ENCODE results near the gene ROMO1.
"Not testable (repeated sequence)": the region's sequence is repeated elsewhere in the genome, so short reads cannot be mapped to it uniquely, and the experiment has no call there.

Gene ROMO1

GRCh38 chr20:35704514-35705261 is 5.5 kb downstream of the ROMO1 start:
- Histone ChIP-seq H4K8ac (ENCODE audit: low read depth, low read length) (no peak overlapping the region), H3K9me3 (ENCODE audit: insufficient read depth, low read depth, low read length) (no peaks in the 10 kb centered on the region), H3K9ac (ENCODE audit: low read length) (no peak overlapping the region), H2BK5ac (ENCODE audit: low read depth, low read length, poor library complexity) (no peak overlapping the region), H3K79me1 (ENCODE audit: low read length) (no peaks in the 10 kb centered on the region), H3K14ac (ENCODE audit: low read length) (no peak overlapping the region), H2BK12ac (ENCODE audit: low read length) (no peak overlapping the region), H3K18ac (ENCODE audit: low read length) (no peak overlapping the region), H3K27me3 (ENCODE audit: insufficient read depth, low read length) (no peaks in the 10 kb centered on the region), H2AFZ (ENCODE audit: insufficient read depth, low read length, poor library complexity) (no peak overlapping the region), H3K4me1 (ENCODE audit: control insufficient read depth in 1 of 2, insufficient read depth in 2 of 2, low read length in 2 of 2) (no peaks in the 10 kb centered on the region), H3K4me3 (ENCODE audit: low read depth, low read length) (no peak overlapping the region), H3K36me3 (ENCODE audit: control insufficient read depth in 1 of 2, insufficient read depth in 2 of 2, low read length in 2 of 2) (peaks cover 15 to 27% of the 10 kb centered on the region in 2 experiments), H3K27ac (ENCODE audit: low read depth, low read length) (no peak overlapping the region), H3K4me2 (ENCODE audit: low read length) (no peak overlapping the region), H2AK5ac (ENCODE audit: low read length) (no peak overlapping the region), H4K12ac (ENCODE audit: low read depth, low read length) (no peak overlapping the region), H2BK120ac (ENCODE audit: insufficient read depth, low read length, poor library complexity) (no peak overlapping the region), H3K79me2 (ENCODE audit: control insufficient read depth, insufficient read depth, low read length, poor library complexity) (no peaks in the 10 kb centered on the region), H3K23ac (ENCODE audit: low read length) (no peak overlapping the region), H4K91ac (ENCODE audit: low read depth, low read length) (no peak overlapping the region), H3K4ac (ENCODE audit: low read depth, low read length) (no peak overlapping the region)
- WGBS (ENCODE audit: extremely low coverage, insufficient coverage, insufficient read length): no CpG with 5 or more reads among the region's 5 CpGs
- DNase-seq: no peak

DNA sequence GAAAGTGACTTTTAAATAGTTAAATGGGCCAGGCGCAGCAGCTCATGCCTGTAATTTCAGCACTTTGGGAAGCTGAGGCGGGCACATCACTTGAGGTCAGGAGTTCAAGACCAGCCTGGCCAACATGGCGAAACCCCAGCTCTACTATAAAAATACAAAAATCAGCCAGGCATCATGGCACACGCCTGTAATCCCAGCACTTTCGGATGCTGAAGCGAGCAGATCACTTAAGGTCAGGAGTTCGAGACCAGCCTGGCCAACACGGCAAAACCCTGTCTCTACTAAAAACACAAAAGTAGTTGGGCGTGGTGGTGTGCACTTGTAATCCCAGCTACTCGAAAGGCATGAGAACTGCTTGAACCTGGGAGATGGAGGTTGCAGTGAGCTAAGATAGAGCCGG is 6.7 kb downstream of the ROMO1 start:
- not testable (repeated sequence) for H4K12ac ChIP-seq (ENCODE audit: low read depth, low read length); H3K4me3 ChIP-seq (ENCODE audit: low read depth, low read length); H3K14ac ChIP-seq (ENCODE audit: low read length); H3K4ac ChIP-seq (ENCODE audit: low read depth, low read length); H3K27me3 ChIP-seq (ENCODE audit: insufficient read depth, low read length); H3K18ac ChIP-seq (ENCODE audit: low read length); H4K8ac ChIP-seq (ENCODE audit: low read depth, low read length); H2BK12ac ChIP-seq (ENCODE audit: low read length); H2BK120ac ChIP-seq (ENCODE audit: insufficient read depth, low read length, poor library complexity); H2AFZ ChIP-seq (ENCODE audit: insufficient read depth, low read length, poor library complexity); H3K9ac ChIP-seq (ENCODE audit: low read length); H3K4me1 ChIP-seq (ENCODE audit: control insufficient read depth in 1 of 2, insufficient read depth in 2 of 2, low read length in 2 of 2); H2BK5ac ChIP-seq (ENCODE audit: low read depth, low read length, poor library complexity); H4K91ac ChIP-seq (ENCODE audit: low read depth, low read length); H3K79me2 ChIP-seq (ENCODE audit: control insufficient read depth, insufficient read depth, low read length, poor library complexity); H3K79me1 ChIP-seq (ENCODE audit: low read length); H2AK5ac ChIP-seq (ENCODE audit: low read length); DNase-seq; H3K27ac ChIP-seq (ENCODE audit: low read depth, low read length); H3K9me3 ChIP-seq (ENCODE audit: insufficient read depth, low read depth, low read length); H3K4me2 ChIP-seq (ENCODE audit: low read length); H3K23ac ChIP-seq (ENCODE audit: low read length)
- H3K36me3 ChIP-seq (ENCODE audit: control insufficient read depth in 1 of 2, insufficient read depth in 2 of 2, low read length in 2 of 2): peaks cover 15 to 27% of the 10 kb centered on the region in 2 experiments
- no CpG with 5 or more reads among the region's 11 CpGs for WGBS (ENCODE audit: extremely low coverage, insufficient coverage, insufficient read length)

DNA sequence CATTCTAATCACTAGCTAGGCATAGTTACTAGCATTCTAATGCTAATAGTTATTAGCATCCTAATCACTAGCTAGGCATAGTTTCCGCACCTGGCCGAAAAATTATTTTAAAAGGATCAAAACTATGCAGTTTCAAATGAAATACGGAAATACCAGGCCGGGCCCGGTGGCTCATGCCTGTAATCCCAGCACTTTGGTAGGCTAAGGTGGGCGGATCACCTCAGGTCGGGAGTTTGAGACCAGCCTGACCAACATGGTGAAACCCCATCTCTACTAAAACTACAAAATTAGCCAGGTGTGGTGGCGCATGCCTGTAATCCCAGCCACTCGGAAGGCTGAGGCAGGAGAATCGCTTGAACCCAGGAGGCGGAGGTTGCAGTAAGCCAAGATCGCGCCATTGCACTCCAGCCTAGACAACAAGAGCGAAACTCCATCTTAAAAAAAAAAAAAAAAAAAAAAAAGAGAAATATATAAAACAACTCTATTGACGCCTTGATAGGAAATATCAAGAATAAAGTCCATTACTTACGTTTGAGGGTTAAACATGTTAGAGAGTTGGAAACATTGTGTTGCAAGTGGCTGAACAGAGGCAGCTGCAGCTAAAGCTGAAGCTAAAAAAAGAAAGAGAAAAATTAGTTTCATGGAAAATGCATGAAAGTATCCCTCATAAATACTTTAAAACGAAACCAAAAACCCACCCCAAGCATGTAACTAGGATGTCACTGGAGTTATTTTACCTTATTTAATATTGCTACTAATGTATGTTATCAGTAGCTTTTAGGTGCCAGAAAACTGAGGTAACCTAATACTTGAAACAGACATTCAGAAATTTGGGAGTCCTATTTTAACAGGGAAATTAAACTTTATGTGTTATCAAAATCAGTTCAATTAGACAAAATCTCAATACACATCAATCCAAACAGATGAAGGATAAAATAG is 7.7 kb downstream of the ROMO1 start:
- H4K91ac ChIP-seq (ENCODE audit: low read depth, low read length); H3K23ac ChIP-seq (ENCODE audit: low read length); DNase-seq; H3K9ac ChIP-seq (ENCODE audit: low read length); H2BK5ac ChIP-seq (ENCODE audit: low read depth, low read length, poor library complexity); H2AFZ ChIP-seq (ENCODE audit: insufficient read depth, low read length, poor library complexity); H2AK5ac ChIP-seq (ENCODE audit: low read length); H3K9me3 ChIP-seq (ENCODE audit: insufficient read depth, low read depth, low read length); H3K27me3 ChIP-seq (ENCODE audit: insufficient read depth, low read length); H3K4me3 ChIP-seq (ENCODE audit: low read depth, low read length); H3K18ac ChIP-seq (ENCODE audit: low read length); H3K27ac ChIP-seq (ENCODE audit: low read depth, low read length); H3K79me2 ChIP-seq (ENCODE audit: control insufficient read depth, insufficient read depth, low read length, poor library complexity); H3K4me2 ChIP-seq (ENCODE audit: low read length); H3K4ac ChIP-seq (ENCODE audit: low read depth, low read length); H3K4me1 ChIP-seq (ENCODE audit: control insufficient read depth in 1 of 2, insufficient read depth in 2 of 2, low read length in 2 of 2); H3K14ac ChIP-seq (ENCODE audit: low read length); H2BK12ac ChIP-seq (ENCODE audit: low read length); H3K79me1 ChIP-seq (ENCODE audit: low read length); H4K12ac ChIP-seq (ENCODE audit: low read depth, low read length); H4K8ac ChIP-seq (ENCODE audit: low read depth, low read length); H2BK120ac ChIP-seq (ENCODE audit: insufficient read depth, low read length, poor library complexity): not testable (repeated sequence)
- no CpG with 5 or more reads among the region's 17 CpGs for WGBS (ENCODE audit: extremely low coverage, insufficient coverage, insufficient read length)
- H3K36me3 ChIP-seq (ENCODE audit: control insufficient read depth in 1 of 2, insufficient read depth in 2 of 2, low read length in 2 of 2): peaks cover 16 to 27% of the 10 kb centered on the region in 2 experiments

DNA sequence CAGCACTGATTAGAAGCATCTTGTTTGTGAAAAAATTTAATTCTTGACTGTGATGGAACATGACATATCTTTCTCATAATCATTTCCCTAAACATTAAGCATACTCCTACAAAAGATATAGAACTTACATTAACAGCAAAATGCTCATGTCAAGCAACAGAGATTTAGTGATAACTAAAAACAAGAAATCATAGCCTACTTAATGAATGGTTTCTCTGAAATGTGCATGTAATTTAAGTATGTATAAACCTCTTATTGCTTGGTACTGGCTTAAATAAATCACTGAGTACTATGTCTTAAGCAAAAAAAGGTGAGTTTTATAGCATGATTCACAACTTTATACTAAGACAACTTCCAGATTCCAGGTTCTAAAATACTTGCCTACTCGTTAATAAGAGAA is 9.3 kb downstream of the ROMO1 start:
- no peak overlapping the region for H3K23ac ChIP-seq (ENCODE audit: low read length)
- H3K9ac ChIP-seq (ENCODE audit: low read length): no peak overlapping the region
- no peak overlapping the region for H4K12ac ChIP-seq (ENCODE audit: low read depth, low read length)
- H3K27ac ChIP-seq (ENCODE audit: low read depth, low read length): no peak overlapping the region
- H3K36me3 ChIP-seq (ENCODE audit: control insufficient read depth in 1 of 2, insufficient read depth in 2 of 2, low read length in 2 of 2): peaks cover 27 to 33% of the 10 kb centered on the region in 2 experiments
- H3K4me2 ChIP-seq (ENCODE audit: low read length): no peak overlapping the region
- no peak for DNase-seq
- H2BK120ac ChIP-seq (ENCODE audit: insufficient read depth, low read length, poor library complexity): no peak overlapping the region
- no peaks in the 10 kb centered on the region for H3K79me1 ChIP-seq (ENCODE audit: low read length)
- WGBS (ENCODE audit: extremely low coverage, insufficient coverage, insufficient read length): no CpG with 5 or more reads among the region's 1 CpG
- H4K91ac ChIP-seq (ENCODE audit: low read depth, low read length): no peak overlapping the region
- no peaks in the 10 kb centered on the region for H3K4me1 ChIP-seq (ENCODE audit: control insufficient read depth in 1 of 2, insufficient read depth in 2 of 2, low read length in 2 of 2)
- no peak overlapping the region for H3K18ac ChIP-seq (ENCODE audit: low read length)
- no peak overlapping the region for H3K4me3 ChIP-seq (ENCODE audit: low read depth, low read length)
- H2AK5ac ChIP-seq (ENCODE audit: low read length): no peak overlapping the region
- no peak overlapping the region for H2BK5ac ChIP-seq (ENCODE audit: low read depth, low read length, poor library complexity)
- no peaks in the 10 kb centered on the region for H3K27me3 ChIP-seq (ENCODE audit: insufficient read depth, low read length)
- H3K4ac ChIP-seq (ENCODE audit: low read depth, low read length): no peak overlapping the region
- no peak overlapping the region for H2BK12ac ChIP-seq (ENCODE audit: low read length)
- H3K9me3 ChIP-seq (ENCODE audit: insufficient read depth, low read depth, low read length): no peaks in the 10 kb centered on the region
- no peak overlapping the region for H4K8ac ChIP-seq (ENCODE audit: low read depth, low read length)
- H3K14ac ChIP-seq (ENCODE audit: low read length): no peak overlapping the region
- no peak overlapping the region for H2AFZ ChIP-seq (ENCODE audit: insufficient read depth, low read length, poor library complexity)
- no peaks in the 10 kb centered on the region for H3K79me2 ChIP-seq (ENCODE audit: control insufficient read depth, insufficient read depth, low read length, poor library complexity)

Data from trophoblast cell (in vitro differentiated cells and primary cell).